Right atrium auricular region (tissue), 2 donors: Measurements from ENCODE around the gene MYO16. TPM values are rescaled to one million over a fixed set of nuclear protein-coding genes. Genes with fewer than 3 reads are reported as not detected.

Source experiments
- DNase-seq: peaks from one replicate; pipeline ENCODE4 v3.0.0-alpha.2; 2019; ENCODE audit warnings: low spot score
- H3K27ac ChIP-seq, 2 donors: fragments of 200-600 bp; sonication (generic); 1 replicate in 1 of 2; 2 replicates in 1 of 2; pipeline ENCODE4 v1.5.1; 2016 to 2019
- H3K27me3 ChIP-seq, 2 donors: fragments of 200-600 bp; sonication (generic); one replicate each; pipeline versions ENCODE4 v1.5.1 to v1.6.0; 2017 to 2019
- H3K36me3 ChIP-seq: fragments of 200-600 bp; sonication (generic); one replicate; pipeline ENCODE4 v1.5.1; 2016
- H3K4me1 ChIP-seq, 2 donors: fragments of 200-600 bp; sonication (generic); one replicate each; pipeline versions ENCODE4 v1.5.1 to v1.6.0; 2017 to 2019
- H3K4me3 ChIP-seq, 2 donors: fragments of 200-600 bp; sonication (generic); 1 replicate in 1 of 2; 2 replicates in 1 of 2; pipeline ENCODE4 v1.5.1; 2017 to 2019; ENCODE audit warnings: mild to moderate bottlenecking in 1 of 2, moderate library complexity in 1 of 2
- H3K9me3 ChIP-seq, 2 donors: fragments of 200-600 bp; sonication (generic); one replicate each; pipeline ENCODE4 v1.5.1; 2019
- CTCF ChIP-seq, 2 donors: fragments of 200-600 bp; sonication (generic); IDR thresholded peaks; one replicate each; pipeline ENCODE4 v1.5.1; 2019; ENCODE audit warnings: antibody characterized with exemption in 2 of 2
- total RNA-seq, 2 donors: library from RNA; depleted of rRNA; stranded (reverse); fragments of >200 nt; gene quantifications; one replicate each; pipeline ENCODE4 v1.1.0, GENCODE V29; 2016

The MYO16 gene
- total RNA-seq, 2 donors from 2014 or later, result 1.1 to 1.8 TPM

- Histone ChIP-seq H3K27me3 (no peaks in the 10 kb centered on the region), H3K27ac (no peak overlapping the region), H3K36me3 (no peaks in the 10 kb centered on the region), H3K4me1 (no peaks in the 10 kb centered on the region), H3K9me3 (no peaks in the 10 kb centered on the region), H3K4me3 (no peak overlapping the region)
- DNase-seq, result no peak
- no peak for TF ChIP-seq CTCF (IDR thresholded peaks at IDR 0.05)
These were observed 96.1 kb downstream of the MYO16 start for GRCh38 chr13:108725471-108725870.

DNA sequence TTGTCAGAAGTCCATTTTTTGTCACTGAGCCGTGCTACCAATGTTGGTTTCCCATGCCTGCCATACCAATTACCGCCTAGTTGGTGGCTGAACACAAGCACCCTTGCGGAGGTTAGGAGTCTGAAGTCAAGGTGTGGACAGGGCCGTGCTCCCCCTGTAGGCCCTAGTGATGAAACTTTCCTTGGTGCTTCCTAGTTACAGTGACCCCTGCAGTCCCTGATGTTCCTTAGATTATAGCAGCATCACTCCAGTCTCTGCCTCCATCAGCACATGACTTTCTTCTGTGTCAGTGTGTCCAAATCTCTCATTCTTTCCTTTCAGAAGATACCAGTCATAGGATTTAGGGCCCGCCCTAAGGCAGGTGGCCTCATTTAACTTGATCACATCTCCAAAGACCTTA, 99.0 kb downstream of the MYO16 start:
- Histone ChIP-seq H3K27me3 (no peaks in the 10 kb centered on the region), H3K36me3 (no peaks in the 10 kb centered on the region), H3K4me1 (no peaks in the 10 kb centered on the region), H3K9me3 (no peaks in the 10 kb centered on the region), H3K4me3 (no peak overlapping the region), H3K27ac (no peak overlapping the region)
- no peak for TF ChIP-seq CTCF (IDR thresholded peaks at IDR 0.05)
- DNase-seq, result no peak

DNA sequence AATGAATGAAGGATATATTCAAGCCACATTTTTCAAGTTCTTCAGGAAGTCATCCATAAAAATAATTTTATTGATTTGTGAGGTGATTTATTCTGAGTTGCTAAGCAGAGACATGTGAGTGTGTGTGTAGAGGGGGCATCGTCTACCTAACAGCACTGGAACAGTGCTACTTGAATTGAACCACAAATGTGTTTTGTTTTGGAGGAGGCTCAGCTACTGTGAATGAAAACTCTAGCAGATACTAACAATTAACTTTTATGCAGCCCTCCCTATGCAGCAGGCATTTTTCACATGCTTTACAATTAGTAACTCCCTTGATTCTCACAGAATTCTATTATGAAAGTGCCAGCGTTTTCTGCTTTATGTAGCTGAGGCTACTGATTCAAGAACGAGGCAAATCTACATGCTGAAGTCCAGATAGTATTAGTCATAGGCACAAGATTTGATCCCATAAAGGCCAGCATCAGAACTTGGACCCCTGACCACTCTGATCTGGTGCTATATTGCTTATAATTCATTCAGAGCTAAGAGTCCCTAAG, 103.7 kb downstream of the MYO16 start:
- Histone ChIP-seq H3K4me3 (no peak overlapping the region), H3K9me3 (no peaks in the 10 kb centered on the region), H3K27me3 (no peaks in the 10 kb centered on the region), H3K27ac (no peak overlapping the region), H3K4me1 (no peaks in the 10 kb centered on the region), H3K36me3 (no peaks in the 10 kb centered on the region)
- DNase-seq, result no peak
- TF ChIP-seq CTCF (IDR thresholded peaks at IDR 0.05), result no peak

DNA sequence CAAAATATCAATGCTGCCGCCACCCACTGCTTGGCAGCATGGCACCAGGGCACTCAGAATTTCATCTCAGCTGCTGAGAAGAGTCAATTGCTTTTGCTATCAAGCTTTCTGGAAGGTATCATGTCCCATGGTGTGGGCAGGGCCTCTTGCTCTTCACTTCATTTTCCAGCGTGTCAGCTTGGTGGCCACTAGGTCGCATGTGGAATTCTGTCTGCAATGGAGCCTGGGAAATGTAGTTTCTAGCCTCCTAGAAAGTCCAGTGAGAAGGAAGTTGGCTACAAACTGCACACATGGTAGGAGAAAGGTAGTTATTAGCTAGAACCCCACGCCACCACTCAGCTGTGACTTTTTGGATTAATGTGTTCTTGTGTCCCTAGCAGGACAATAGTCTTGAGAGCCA, 105.3 kb downstream of the MYO16 start:
- Histone ChIP-seq H3K36me3 (no peaks in the 10 kb centered on the region), H3K27ac (no peak overlapping the region)
- no peak for TF ChIP-seq CTCF (IDR thresholded peaks at IDR 0.05)

GRCh38 chr13:108741930-108742329, 112.5 kb downstream of the MYO16 start:
- no peak overlapping the region for H3K27ac ChIP-seq
- peaks cover 0 to 11% of the 10 kb centered on the region in 2 donors for H3K9me3 ChIP-seq
- no peak overlapping the region for H3K4me3 ChIP-seq
- H3K4me1 ChIP-seq, result no peaks in the 10 kb centered on the region
- H3K27me3 ChIP-seq, result no peaks in the 10 kb centered on the region
- H3K36me3 ChIP-seq, result no peaks in the 10 kb centered on the region
- no peak for DNase-seq
- TF ChIP-seq CTCF (IDR thresholded peaks at IDR 0.05), result no peak

More for the DNA sequence above, 105.3 kb downstream of the MYO16 start:
- no peak for DNase-seq
- no peaks in the 10 kb centered on the region for H3K9me3 ChIP-seq
- H3K4me1 ChIP-seq, result no peaks in the 10 kb centered on the region
- H3K4me3 ChIP-seq, result no peak overlapping the region
- H3K27me3 ChIP-seq, result no peaks in the 10 kb centered on the region
